ENCODE data around the gene KDM4B. TPM values are rescaled to one million over a fixed set of nuclear protein-coding genes. Genes with fewer than 3 reads are reported as not detected.

Gene KDM4B
- total RNA-seq, 1 donor from 2014 or later = 153 TPM

GRCh38 chr19:5072115-5072514 lies 103.2 kb downstream of the KDM4B start:
- no peak overlapping the region for H3K4me3 Mint-ChIP-seq (ENCODE audit: unreplicated experiment)
- H3K27ac Mint-ChIP-seq (ENCODE audit: unreplicated experiment) = no peak overlapping the region
- H3K27me3 Mint-ChIP-seq (ENCODE audit: unreplicated experiment) = peaks cover 11% of the 10 kb centered on the region
- no peak for TF ChIP-seq CTCF (IDR thresholded peaks at IDR 0.05; ENCODE audit: partially characterized antibody, unreplicated experiment)
- H3K9me3 Mint-ChIP-seq (ENCODE audit: unreplicated experiment) = peaks cover 18% of the 10 kb centered on the region
- DNase-seq = no peak
- no peaks in the 10 kb centered on the region for H3K36me3 Mint-ChIP-seq (ENCODE audit: unreplicated experiment)
- peaks cover 33% of the 10 kb centered on the region for H3K4me1 Mint-ChIP-seq (ENCODE audit: low read depth, unreplicated experiment)

- Mint-ChIP-seq H3K4me1 (ENCODE audit: low read depth, unreplicated experiment) (peaks cover 28% of the 10 kb centered on the region), H3K36me3 (ENCODE audit: unreplicated experiment) (no peaks in the 10 kb centered on the region), H3K27ac (ENCODE audit: unreplicated experiment) (no peak overlapping the region), H3K27me3 (ENCODE audit: unreplicated experiment) (peaks cover 11% of the 10 kb centered on the region), H3K4me3 (ENCODE audit: unreplicated experiment) (peak overlapping the region; percentile 18), H3K9me3 (ENCODE audit: unreplicated experiment) (peaks cover 18% of the 10 kb centered on the region)
- no peak for TF ChIP-seq CTCF (IDR thresholded peaks at IDR 0.05; ENCODE audit: partially characterized antibody, unreplicated experiment)
- no peak for DNase-seq
Measured at GRCh38 chr19:5073153-5073844, 104.4 kb downstream of the KDM4B start.

GRCh38 chr19:5074407-5074806 lies 105.5 kb downstream of the KDM4B start:
- H3K27me3 Mint-ChIP-seq (ENCODE audit: unreplicated experiment) = peaks cover 9% of the 10 kb centered on the region
- DNase-seq = no peak
- TF ChIP-seq CTCF (IDR thresholded peaks at IDR 0.05; ENCODE audit: partially characterized antibody, unreplicated experiment) = no peak
- H3K36me3 Mint-ChIP-seq (ENCODE audit: unreplicated experiment) = no peaks in the 10 kb centered on the region
- peaks cover 21% of the 10 kb centered on the region for H3K9me3 Mint-ChIP-seq (ENCODE audit: unreplicated experiment)
- no peak overlapping the region for H3K27ac Mint-ChIP-seq (ENCODE audit: unreplicated experiment)
- H3K4me3 Mint-ChIP-seq (ENCODE audit: unreplicated experiment) = no peak overlapping the region
- peaks cover 28% of the 10 kb centered on the region for H3K4me1 Mint-ChIP-seq (ENCODE audit: low read depth, unreplicated experiment)

- DNase-seq = no peak
- Mint-ChIP-seq H3K4me3 (ENCODE audit: unreplicated experiment) (no peak overlapping the region), H3K9me3 (ENCODE audit: unreplicated experiment) (peaks cover 22% of the 10 kb centered on the region), H3K36me3 (ENCODE audit: unreplicated experiment) (no peaks in the 10 kb centered on the region), H3K27ac (ENCODE audit: unreplicated experiment) (no peak overlapping the region), H3K4me1 (ENCODE audit: low read depth, unreplicated experiment) (peaks cover 28% of the 10 kb centered on the region), H3K27me3 (ENCODE audit: unreplicated experiment) (peaks cover 9% of the 10 kb centered on the region)
- TF ChIP-seq CTCF (IDR thresholded peaks at IDR 0.05; ENCODE audit: partially characterized antibody, unreplicated experiment) = no peak
Measured at GRCh38 chr19:5074830-5075394, 106.0 kb downstream of the KDM4B start.

- TF ChIP-seq CTCF (IDR thresholded peaks at IDR 0.05; ENCODE audit: partially characterized antibody, unreplicated experiment) = no peak
- H3K27ac Mint-ChIP-seq (ENCODE audit: unreplicated experiment) = no peak overlapping the region
- no peak overlapping the region for H3K4me3 Mint-ChIP-seq (ENCODE audit: unreplicated experiment)
- peaks cover 31% of the 10 kb centered on the region for H3K4me1 Mint-ChIP-seq (ENCODE audit: low read depth, unreplicated experiment)
- H3K9me3 Mint-ChIP-seq (ENCODE audit: unreplicated experiment) = peaks cover 26% of the 10 kb centered on the region
- peaks cover 15% of the 10 kb centered on the region for H3K27me3 Mint-ChIP-seq (ENCODE audit: unreplicated experiment)
- no peaks in the 10 kb centered on the region for H3K36me3 Mint-ChIP-seq (ENCODE audit: unreplicated experiment)
- no peak for DNase-seq
Measured at GRCh38 chr19:5075597-5075996, 106.7 kb downstream of the KDM4B start.

Measured in glutamatergic neuron (in vitro differentiated cells).